Measurements from ENCODE around the gene SYNJ1. TPM values are rescaled to one million over a fixed set of nuclear protein-coding genes. Genes with fewer than 3 reads are reported as not detected.

Gene SYNJ1
- total RNA-seq, 1 experiment from 2014 or later: 4.2 TPM

- TF ChIP-seq ZNF219 (CRISPR knock-in tag; IDR thresholded peaks at IDR 0.05; ENCODE audit: borderline replicate concordance) (no peak), ATF2 (CRISPR knock-in tag; IDR thresholded peaks at IDR 0.05; ENCODE audit: borderline replicate concordance, low read depth) (no peak), ARID4B (CRISPR knock-in tag; IDR thresholded peaks at IDR 0.05; ENCODE audit: borderline replicate concordance) (peak; percentile 85; the same call in 1 of the 2 replicates), NFATC4 (CRISPR knock-in tag; IDR thresholded peaks at IDR 0.05) (no peak), SP1 (CRISPR knock-in tag; conservative IDR thresholded peaks at IDR 0.05) (peak; percentile 95), PREB (CRISPR knock-in tag; IDR thresholded peaks at IDR 0.05; ENCODE audit: borderline replicate concordance) (peak; percentile 88; the same call in 1 of the 2 replicates), AFF4 (CRISPR knock-in tag; IDR thresholded peaks at IDR 0.05; ENCODE audit: borderline replicate concordance) (peak; percentile 29; the same call in 1 of the 2 replicates), ATF6 (CRISPR knock-in tag; IDR thresholded peaks at IDR 0.05) (no peak), ZSCAN18 (CRISPR knock-in tag; IDR thresholded peaks at IDR 0.05) (no peak), ZNF263 (CRISPR knock-in tag; IDR thresholded peaks at IDR 0.05; ENCODE audit: low read depth) (peak; percentile 42; the same call in 1 of the 2 replicates), TEAD4 (CRISPR knock-in tag; IDR thresholded peaks at IDR 0.05) (peak; percentile 79), CDX4 (CRISPR knock-in tag; IDR thresholded peaks at IDR 0.05; ENCODE audit: borderline replicate concordance) (no peak), HMGA2 (CRISPR knock-in tag; IDR thresholded peaks at IDR 0.05) (no peak), ZBTB21 (CRISPR knock-in tag; IDR thresholded peaks at IDR 0.05; ENCODE audit: borderline replicate concordance) (no peak), SOX15 (CRISPR knock-in tag; IDR thresholded peaks at IDR 0.05) (no peak), SMAD4 (CRISPR knock-in tag; IDR thresholded peaks at IDR 0.05) (0 out of 2 replicates have a peak, but pooled peaks have one; percentile 61), TCF7 (CRISPR knock-in tag; IDR thresholded peaks at IDR 0.05; ENCODE audit: low read depth) (no peak), USF2 (CRISPR knock-in tag; IDR thresholded peaks at IDR 0.05) (no peak; the same call in 1 of the 2 replicates), MXD4 (CRISPR knock-in tag; IDR thresholded peaks at IDR 0.05; ENCODE audit: borderline replicate concordance) (no peak), ATF1 (CRISPR knock-in tag; IDR thresholded peaks at IDR 0.05) (no peak), NFE2L1 (CRISPR knock-in tag; IDR thresholded peaks at IDR 0.05) (no peak; the same call in 1 of the 2 replicates)
These were observed at the start of gene SYNJ1 (continued) for GRCh38 chr21:32727687-32728455.
